ENCODE data around the gene GFI1. TPM values are rescaled to one million over a fixed set of nuclear protein-coding genes. Genes with fewer than 3 reads are reported as not detected.

GFI1 gene
- total RNA-seq, 2 donors from 2014 or later, result 35.4 to 78.5 TPM

DNA sequence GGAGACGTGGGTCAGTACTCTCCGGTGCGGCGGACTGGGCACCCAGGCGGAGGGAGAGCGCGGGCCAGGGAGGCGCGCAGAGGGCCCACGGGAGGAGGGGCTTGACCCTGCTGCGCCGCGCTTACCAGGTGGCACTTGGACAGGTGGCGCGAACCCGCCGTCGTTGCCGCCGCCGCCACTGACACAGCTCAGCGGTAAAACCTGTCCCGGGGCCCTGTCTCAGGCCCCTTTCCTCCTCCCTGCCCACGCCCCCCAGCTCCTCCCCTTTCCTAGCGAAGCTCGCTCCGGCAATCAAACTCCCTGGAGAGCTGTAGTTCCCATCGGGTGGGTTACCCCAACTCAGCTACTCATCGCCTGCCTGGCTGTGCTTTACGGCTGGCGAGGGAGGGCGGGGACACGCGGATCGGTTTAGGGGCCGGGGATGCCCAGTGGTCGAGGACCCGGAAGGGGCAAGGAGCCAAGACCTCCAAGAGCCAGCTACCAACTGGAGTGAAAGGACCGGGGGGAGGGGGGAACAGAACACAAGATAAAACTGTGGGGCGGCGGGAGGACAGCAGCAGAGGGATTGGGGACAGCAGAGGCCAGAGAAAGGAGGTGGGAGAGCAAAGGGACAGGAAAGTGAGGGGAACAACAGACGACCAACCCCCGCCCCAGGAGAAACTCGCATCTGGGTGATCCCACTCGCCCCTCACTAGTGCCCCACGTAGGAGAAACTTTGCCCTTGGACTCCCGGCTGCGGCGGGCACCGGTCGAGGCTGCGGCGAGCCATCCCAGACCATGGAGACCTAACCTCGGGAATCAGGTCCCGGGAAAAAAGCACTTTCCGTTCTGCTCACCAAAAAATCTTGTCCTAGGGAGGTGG is 2.9 kb downstream of the GFI1 start:
- Mint-ChIP-seq H3K36me3 (peaks cover 12% of the 10 kb centered on the region), H3K9me3 (no peaks in the 10 kb centered on the region), H3K27me3 (no peaks in the 10 kb centered on the region), H3K4me1 (ENCODE audit: low read depth in 2 of 2) (peaks cover 43 to 47% of the 10 kb centered on the region in 2 donors), H3K27ac (peak overlapping the region; percentile 88 to 96), H3K4me3 (peak overlapping the region; percentile 99)
- peak; percentile 73 for DNase-seq (ENCODE audit: low spot score)
- ATAC-seq, result peak in 1 of 2 donors; percentile 3

DNA sequence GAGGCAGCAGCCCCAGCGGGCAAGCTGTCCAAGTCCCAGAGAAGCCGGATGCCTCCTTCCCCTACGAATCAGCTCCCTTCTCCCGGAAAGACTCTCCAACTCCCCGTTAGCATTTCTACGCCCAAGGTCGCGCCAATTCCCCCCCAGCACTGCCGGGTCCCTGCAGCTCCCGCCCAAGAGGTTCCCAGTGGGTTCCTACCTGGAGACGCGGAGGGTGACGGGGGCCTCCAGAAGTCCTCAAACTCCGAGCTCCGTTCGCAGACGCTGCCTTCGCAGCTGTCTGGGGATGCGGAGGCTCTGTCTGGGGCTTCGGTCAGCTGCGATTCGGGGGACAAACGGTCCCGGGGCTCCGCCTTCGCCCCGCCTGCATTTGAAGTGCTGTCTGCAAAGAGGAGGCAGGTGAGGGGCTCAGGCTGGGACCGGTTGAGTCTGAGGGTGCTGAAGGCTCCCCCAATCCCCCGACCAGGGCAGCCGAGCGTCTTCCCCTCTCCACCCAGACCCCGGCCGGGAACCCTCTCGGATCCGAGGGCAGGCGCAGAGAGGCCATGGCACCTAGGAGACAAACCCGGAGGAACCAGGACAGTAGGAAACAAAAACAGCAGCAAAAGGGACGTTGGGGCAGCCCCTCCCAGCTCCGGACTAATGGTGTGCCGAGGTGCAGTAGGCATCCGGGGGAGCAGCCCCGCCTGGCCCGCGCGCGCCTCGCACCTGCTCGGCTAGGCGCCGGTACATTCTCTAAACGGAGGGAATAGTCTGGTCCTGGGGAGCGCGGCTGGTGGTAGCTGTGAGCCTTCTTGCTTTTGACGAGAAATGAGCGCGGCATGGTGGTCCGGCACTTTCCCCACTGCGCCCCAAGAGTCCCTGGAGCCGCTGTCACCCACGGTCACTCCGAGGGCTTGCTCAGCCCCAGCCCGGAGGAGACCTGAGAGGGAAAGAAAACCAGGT is 3.8 kb downstream of the GFI1 start:
- Mint-ChIP-seq H3K27ac (peak overlapping the region; percentile 88 to 96), H3K9me3 (no peaks in the 10 kb centered on the region), H3K4me3 (peak overlapping the region; percentile 99), H3K27me3 (no peaks in the 10 kb centered on the region), H3K4me1 (ENCODE audit: low read depth in 2 of 2) (peaks cover 49 to 52% of the 10 kb centered on the region in 2 donors), H3K36me3 (peaks cover 21% of the 10 kb centered on the region)
- ATAC-seq, result no peak
- DNase-seq (ENCODE audit: low spot score), result no peak

DNA sequence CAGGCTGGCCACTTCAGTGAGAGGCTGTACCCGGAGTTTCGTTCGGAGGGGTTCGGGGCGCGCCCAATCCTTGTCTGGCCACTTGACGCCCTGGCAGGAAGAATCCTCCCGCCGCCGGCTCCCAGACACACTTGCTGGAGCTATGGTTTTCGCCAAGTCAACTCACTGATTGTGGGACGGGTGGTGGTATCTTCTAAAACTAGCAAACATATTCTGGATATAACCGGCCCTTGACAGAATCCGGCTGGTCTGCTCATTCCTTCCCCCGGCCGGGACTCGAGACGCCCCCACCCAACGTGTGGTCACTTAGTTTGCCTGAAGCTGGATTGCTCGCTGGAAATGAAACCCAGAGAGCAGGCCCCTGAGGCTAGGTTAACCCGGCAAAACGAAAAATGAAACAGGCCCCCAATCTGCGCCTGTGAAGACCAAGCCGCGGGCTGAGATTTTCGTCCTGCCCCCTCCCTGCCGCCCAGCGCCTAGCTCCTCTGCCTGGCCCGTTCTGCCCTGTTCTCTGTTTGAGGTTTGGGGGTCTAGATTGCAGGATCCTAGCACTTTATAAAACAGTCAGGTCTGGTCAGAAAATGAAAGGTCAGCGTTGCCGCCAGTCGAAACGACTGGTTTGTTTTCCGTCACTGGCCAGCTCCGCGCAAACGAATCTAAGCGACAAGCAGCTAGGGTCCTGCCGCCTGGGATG is 4.6 kb downstream of the GFI1 start:
- Mint-ChIP-seq H3K36me3 (peaks cover 22% of the 10 kb centered on the region), H3K27ac (peak overlapping the region; percentile 88 to 96), H3K27me3 (no peaks in the 10 kb centered on the region), H3K4me1 (ENCODE audit: low read depth in 2 of 2) (peaks cover 51 to 52% of the 10 kb centered on the region in 2 donors), H3K9me3 (no peaks in the 10 kb centered on the region), H3K4me3 (peak overlapping the region; percentile 99)
- no peak for DNase-seq (ENCODE audit: low spot score)
- ATAC-seq, result no peak

DNA sequence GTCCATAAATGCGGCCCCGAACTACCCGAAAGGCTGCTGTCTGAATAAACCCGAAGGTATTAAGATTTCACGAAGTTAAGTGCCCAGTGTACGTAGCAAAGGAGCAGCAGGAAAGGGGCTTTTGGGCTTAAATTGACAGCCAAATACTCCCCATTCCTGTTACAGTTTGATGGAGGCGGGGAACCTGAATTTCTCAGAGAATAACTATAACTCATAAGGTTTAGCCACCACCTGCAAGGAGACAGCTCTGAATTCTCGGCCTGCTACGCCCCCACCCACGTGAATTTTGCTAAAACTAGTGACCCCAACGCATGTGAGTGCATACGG is 5.2 kb downstream of the GFI1 start:
- H3K4me1 Mint-ChIP-seq (ENCODE audit: low read depth in 2 of 2), result peaks cover 51 to 55% of the 10 kb centered on the region in 2 donors
- DNase-seq (ENCODE audit: low spot score) (no peak), ATAC-seq (no peak)
- peak overlapping the region; percentile 29 to 88 for H3K27ac Mint-ChIP-seq
- no peaks in the 10 kb centered on the region for H3K9me3 Mint-ChIP-seq
- H3K4me3 Mint-ChIP-seq, result peak overlapping the region; percentile 99
- H3K27me3 Mint-ChIP-seq, result no peaks in the 10 kb centered on the region
- peaks cover 25% of the 10 kb centered on the region for H3K36me3 Mint-ChIP-seq

DNA sequence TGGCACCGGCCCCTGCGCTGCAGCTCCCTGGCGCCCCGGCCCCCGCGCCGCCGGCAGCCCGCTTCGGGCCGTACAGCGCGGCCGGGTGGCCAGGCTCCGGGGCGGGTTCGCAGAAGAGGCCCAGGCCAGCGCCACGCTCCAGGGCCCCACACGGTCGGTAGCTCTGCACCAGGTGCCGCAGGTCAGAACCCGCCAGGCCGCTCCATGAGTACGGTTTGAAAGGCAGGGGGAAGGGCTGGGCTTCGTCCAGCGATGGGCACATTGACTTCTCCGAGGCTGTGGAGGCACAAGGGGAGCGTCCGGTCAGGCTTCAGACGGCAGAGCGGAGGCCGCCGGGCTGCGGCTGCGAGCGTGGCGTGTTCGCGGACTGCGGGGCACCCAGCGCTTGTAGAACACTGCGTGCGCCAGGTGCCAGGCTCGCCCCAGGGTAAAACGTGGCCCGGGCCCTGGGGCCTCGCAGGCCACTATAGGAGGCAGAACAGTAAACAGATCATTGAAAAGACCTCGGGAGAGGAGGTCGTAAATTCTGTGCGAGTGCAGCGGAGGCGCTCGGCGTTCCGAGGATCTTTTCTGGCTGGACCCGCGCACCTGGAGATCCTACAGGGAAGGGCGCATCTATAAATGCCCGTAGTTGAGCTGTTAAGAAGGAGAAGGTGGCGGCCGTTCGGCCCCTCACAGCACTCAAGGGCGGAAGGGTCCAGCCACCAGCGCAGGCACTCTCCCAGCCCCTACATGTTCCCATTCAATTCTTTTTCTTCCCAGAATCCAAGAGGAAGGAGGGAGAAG is 5.7 kb downstream of the GFI1 start:
- no peak for DNase-seq (ENCODE audit: low spot score)

DNA sequence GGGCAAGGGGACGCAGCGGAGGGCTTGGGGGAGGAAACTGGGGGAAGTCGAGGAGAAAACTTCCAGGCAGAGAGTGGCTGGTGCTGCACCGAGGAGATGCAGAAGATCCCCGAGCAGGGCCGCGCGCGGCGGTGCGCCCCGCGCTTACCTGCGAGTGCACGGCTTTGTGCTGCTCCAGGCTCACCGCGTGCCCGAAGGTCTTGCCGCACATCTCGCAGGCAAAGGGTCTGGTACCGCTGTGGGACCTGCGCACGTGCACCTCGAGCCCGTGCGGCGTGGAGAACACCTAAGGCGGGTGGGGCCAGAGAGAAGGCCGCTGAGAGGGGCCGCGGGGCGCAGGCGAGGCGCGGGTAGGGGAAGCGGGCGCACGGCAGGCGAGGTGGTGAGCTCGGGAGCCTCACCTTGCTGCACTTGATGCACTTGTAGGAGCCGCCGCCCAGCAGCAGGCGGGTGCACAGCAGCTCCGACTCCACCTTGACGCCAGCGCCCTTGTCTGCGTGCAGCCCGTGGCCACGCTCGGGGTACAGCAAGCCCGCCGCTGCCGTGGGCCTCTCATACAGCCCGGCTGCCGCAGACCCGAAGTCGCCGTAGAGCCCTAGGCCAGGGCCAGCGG is 6.4 kb downstream of the GFI1 start:
- Mint-ChIP-seq H3K4me3 (peak overlapping the region; percentile 89), H3K4me1 (ENCODE audit: low read depth in 2 of 2) (peaks cover 61 to 67% of the 10 kb centered on the region in 2 donors), H3K27ac (peak overlapping the region; percentile 71 to 90), H3K36me3 (peaks cover 32% of the 10 kb centered on the region), H3K9me3 (no peaks in the 10 kb centered on the region), H3K27me3 (no peaks in the 10 kb centered on the region)
- DNase-seq (ENCODE audit: low spot score), result no peak
- ATAC-seq, result no peak

More for the DNA sequence above, 5.7 kb downstream of the GFI1 start:
- Mint-ChIP-seq H3K36me3 (peaks cover 28% of the 10 kb centered on the region), H3K27me3 (no peaks in the 10 kb centered on the region), H3K4me3 (peak overlapping the region; percentile 99), H3K4me1 (ENCODE audit: low read depth in 2 of 2) (peaks cover 56 to 60% of the 10 kb centered on the region in 2 donors), H3K9me3 (no peaks in the 10 kb centered on the region), H3K27ac (peak overlapping the region; percentile 29 to 88)
- no peak for ATAC-seq

DNA sequence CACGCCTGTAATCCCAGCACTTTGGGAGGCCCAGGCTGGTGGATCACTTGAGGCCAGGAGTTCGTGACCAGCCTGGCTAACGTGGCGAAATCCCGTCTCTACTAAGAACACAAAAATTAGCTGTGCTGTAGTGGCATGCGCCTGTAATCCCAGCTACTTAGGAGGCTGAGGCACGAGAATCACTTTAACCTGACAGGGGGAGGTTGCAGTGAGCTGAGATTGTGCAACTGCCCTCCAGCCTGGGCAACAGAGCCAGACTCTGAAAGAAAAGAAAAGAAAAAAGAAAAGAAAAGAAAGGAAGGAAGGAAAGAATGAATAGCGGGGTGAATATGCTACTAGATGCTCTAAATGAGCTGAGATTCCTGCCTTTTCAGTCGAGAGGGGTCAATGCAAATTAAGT is 7.1 kb downstream of the GFI1 start:
- peaks cover 36% of the 10 kb centered on the region for H3K36me3 Mint-ChIP-seq
- no peaks in the 10 kb centered on the region for H3K27me3 Mint-ChIP-seq
- H3K9me3 Mint-ChIP-seq, result no peaks in the 10 kb centered on the region
- H3K27ac Mint-ChIP-seq, result peak overlapping the region; percentile 71 to 90
- H3K4me1 Mint-ChIP-seq (ENCODE audit: low read depth in 2 of 2), result peaks cover 64 to 75% of the 10 kb centered on the region in 2 donors
- ATAC-seq, result no peak
- DNase-seq (ENCODE audit: low spot score), result no peak
- peak overlapping the region; percentile 89 for H3K4me3 Mint-ChIP-seq

DNA sequence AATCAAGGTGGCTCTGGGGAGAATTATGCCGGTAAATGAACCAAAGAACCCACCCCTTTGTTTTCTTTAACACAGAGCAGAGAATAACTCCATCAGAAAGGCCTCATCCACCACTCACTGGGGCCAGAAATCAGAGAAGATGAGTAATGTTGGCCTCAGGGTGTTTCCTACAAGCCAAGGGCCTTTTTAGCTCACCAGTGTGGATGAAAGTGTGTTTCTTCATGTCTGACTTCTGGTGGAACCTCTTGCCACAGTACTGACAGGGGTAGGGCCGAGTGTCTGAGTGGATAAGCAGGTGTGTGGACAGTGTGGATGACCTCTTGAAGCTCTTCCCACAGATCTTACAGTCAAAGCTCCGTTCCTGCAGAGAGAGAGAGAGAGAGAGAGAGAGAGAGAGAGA is 8.3 kb downstream of the GFI1 start:
- peaks cover 41% of the 10 kb centered on the region for H3K36me3 Mint-ChIP-seq
- peak overlapping the region; percentile 89 for H3K4me3 Mint-ChIP-seq
- ATAC-seq (peak; percentile 32 to 34), DNase-seq (ENCODE audit: low spot score) (no peak)
- H3K27me3 Mint-ChIP-seq, result no peaks in the 10 kb centered on the region
- no peaks in the 10 kb centered on the region for H3K9me3 Mint-ChIP-seq
- peak overlapping the region; percentile 71 to 90 for H3K27ac Mint-ChIP-seq
- peaks cover 66 to 78% of the 10 kb centered on the region in 2 donors for H3K4me1 Mint-ChIP-seq (ENCODE audit: low read depth in 2 of 2)

DNA sequence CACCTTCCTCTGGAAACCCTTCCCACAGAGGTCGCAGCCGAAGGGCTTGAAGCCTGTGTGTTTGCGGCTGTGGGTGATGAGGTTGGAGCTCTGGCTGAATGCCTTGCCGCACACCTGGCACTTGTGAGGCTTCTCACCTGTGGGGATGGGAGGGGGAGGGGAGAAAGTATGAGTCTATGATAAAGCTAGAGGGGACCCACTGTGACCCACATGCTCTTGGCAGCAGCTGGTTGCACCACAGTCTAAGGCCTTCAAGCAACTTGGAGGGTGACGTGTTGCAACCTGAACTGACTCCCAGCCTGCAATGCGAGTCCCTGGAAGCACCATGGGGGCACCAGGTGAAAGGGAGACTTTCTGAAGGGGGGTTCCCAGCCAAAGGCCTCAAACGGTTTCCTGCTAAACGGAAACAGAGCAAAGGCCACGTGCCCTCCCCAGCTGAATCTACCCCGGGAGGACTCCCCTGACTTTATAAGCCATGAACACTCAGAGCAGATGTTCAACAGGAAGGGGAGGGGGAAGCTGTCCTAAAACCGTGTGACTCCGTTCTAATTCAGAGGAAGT is 10.6 kb downstream of the GFI1 start:
- H3K27me3 Mint-ChIP-seq, result no peaks in the 10 kb centered on the region
- H3K27ac Mint-ChIP-seq, result peak overlapping the region; percentile 77 to 85
- peaks cover 61 to 79% of the 10 kb centered on the region in 2 donors for H3K4me1 Mint-ChIP-seq (ENCODE audit: low read depth in 2 of 2)
- peak; percentile 52 to 57 for ATAC-seq
- peaks cover 53% of the 10 kb centered on the region for H3K36me3 Mint-ChIP-seq
- peak; percentile 68 for DNase-seq (ENCODE audit: low spot score)
- H3K4me3 Mint-ChIP-seq, result peak overlapping the region; percentile 61
- H3K9me3 Mint-ChIP-seq, result no peaks in the 10 kb centered on the region

DNA sequence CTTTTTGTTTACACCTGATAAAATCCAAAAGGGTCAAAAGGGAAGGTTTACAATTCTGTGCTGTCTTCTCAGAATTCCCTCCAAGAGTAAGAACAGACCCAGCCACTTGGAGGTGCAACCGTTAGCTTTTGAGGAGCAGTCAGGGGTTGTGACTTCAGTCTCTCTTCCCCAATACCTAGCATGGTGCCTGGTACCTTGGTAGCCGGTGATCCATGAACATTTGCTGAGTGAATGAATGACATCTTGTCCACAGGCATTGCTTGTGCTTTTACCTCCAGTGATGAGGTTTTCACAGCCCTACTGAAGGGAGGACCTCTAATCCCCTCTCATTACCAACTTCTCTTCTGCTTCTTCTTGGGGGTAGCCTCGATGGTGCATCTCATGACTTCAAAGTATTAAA is 11.7 kb downstream of the GFI1 start:
- H3K4me1 Mint-ChIP-seq (ENCODE audit: low read depth in 2 of 2), result peaks cover 58 to 80% of the 10 kb centered on the region in 2 donors
- DNase-seq (ENCODE audit: low spot score) (no peak), ATAC-seq (no peak)
- H3K9me3 Mint-ChIP-seq, result no peaks in the 10 kb centered on the region
- H3K36me3 Mint-ChIP-seq, result peaks cover 58% of the 10 kb centered on the region
- H3K4me3 Mint-ChIP-seq, result peak overlapping the region; percentile 54
- peak overlapping the region; percentile 77 to 85 for H3K27ac Mint-ChIP-seq
- H3K27me3 Mint-ChIP-seq, result no peaks in the 10 kb centered on the region

DNA sequence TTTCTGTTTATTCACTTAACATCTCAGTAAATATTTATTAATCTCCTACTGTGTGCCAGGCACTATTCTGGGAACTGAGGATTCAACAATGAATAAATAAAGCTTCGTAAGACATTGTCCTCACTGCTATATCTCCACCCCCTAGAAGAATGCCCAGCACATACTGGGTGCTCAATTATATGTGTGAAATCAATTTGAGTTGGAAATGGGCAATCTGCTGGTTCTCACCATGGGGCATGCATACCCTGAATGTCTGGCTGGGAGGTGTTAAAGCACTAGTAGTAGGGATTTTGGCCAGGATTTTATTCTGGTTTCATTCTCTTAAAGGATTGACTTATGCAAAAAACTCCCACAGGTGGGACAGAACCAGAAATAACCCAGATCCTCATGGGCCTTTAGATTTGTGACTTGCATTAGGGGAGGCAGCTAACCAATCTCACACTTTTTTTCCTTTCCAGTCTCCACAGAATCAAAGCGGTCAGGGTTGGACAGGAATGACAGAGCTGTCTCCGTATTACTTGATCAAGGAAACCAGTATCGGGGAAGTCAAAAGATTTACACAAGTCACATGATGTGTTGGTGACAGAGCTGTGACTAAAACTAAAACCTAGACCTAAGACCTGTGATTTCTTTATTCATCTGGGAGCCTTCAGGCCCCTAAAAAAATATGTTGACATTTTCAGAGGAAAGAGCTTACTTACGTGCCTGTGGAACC is 12.8 kb downstream of the GFI1 start:
- peaks cover 49% of the 10 kb centered on the region for H3K36me3 Mint-ChIP-seq
- peaks cover 50 to 70% of the 10 kb centered on the region in 2 donors for H3K4me1 Mint-ChIP-seq (ENCODE audit: low read depth in 2 of 2)
- ATAC-seq, result peak; percentile 88 to 90
- no peaks in the 10 kb centered on the region for H3K9me3 Mint-ChIP-seq
- peak; percentile 79 for DNase-seq (ENCODE audit: low spot score)
- no peaks in the 10 kb centered on the region for H3K27me3 Mint-ChIP-seq
- H3K4me3 Mint-ChIP-seq, result peak overlapping the region; percentile 54
- H3K27ac Mint-ChIP-seq, result peak overlapping the region; percentile 77 to 85

DNA sequence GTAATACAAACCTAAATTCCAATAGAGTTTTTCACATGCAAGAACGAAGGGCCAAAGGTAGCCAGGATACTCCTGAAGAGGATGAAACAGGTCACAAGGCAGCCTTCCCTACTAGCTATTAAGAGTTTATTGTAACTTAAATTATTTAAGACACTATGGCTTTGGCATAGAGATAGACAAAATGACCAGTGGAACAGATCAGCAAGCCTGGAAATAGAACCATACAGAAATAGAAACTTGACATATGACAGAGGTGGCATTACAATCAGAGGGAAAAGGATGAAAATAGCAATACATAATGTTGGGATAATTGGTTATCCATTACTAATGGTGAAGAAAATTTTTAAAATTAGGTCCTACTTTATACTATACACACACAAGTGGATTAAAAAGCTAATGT is 16.5 kb downstream of the GFI1 start:
- no peak overlapping the region for H3K27ac Mint-ChIP-seq
- peaks cover 27% of the 10 kb centered on the region for H3K36me3 Mint-ChIP-seq
- no peaks in the 10 kb centered on the region for H3K27me3 Mint-ChIP-seq
- H3K4me3 Mint-ChIP-seq, result no peak overlapping the region
- no peak for ATAC-seq
- no peaks in the 10 kb centered on the region for H3K9me3 Mint-ChIP-seq
- peaks cover 38 to 47% of the 10 kb centered on the region in 2 donors for H3K4me1 Mint-ChIP-seq (ENCODE audit: low read depth in 2 of 2)
- DNase-seq (ENCODE audit: low spot score), result no peak
